GM21367 (cell line): Measurements from ENCODE around the gene RBPJL.

Source experiments
- ATAC-seq: cut with Tn5 transposase; IDR thresholded peaks from one replicate; pipeline ENCODE4 v1.9.1; 2021; ENCODE audit not compliant: unreplicated experiment

Gene RBPJL

GRCh38 chr20:45293041-45294002 lies 13.3 kb upstream of the RBPJL start:
- no peak for ATAC-seq

- ATAC-seq, result no peak
These were observed 12.7 kb upstream of the RBPJL start for GRCh38 chr20:45294003-45294368.

GRCh38 chr20:45294659-45295058 lies 12.0 kb upstream of the RBPJL start:
- no peak for ATAC-seq

- ATAC-seq, result no peak
These were observed 8.7 kb upstream of the RBPJL start for GRCh38 chr20:45297786-45298497.

GRCh38 chr20:45299786-45300185 lies 6.9 kb upstream of the RBPJL start:
- no peak for ATAC-seq

- ATAC-seq, result no peak
These were observed 5.7 kb upstream of the RBPJL start for GRCh38 chr20:45300961-45301360.

- ATAC-seq, result no peak
These were observed 4.8 kb upstream of the RBPJL start for GRCh38 chr20:45301824-45302271.

- no peak for ATAC-seq
These were observed 2.8 kb upstream of the RBPJL start for GRCh38 chr20:45303586-45304463.

- ATAC-seq, result no peak
These were observed 2.1 kb upstream of the RBPJL start for GRCh38 chr20:45304464-45304999.

GRCh38 chr20:45305262-45305661 lies 1.4 kb upstream of the RBPJL start:
- ATAC-seq, result no peak

- no peak for ATAC-seq
These were observed 518 bp downstream of the RBPJL start for GRCh38 chr20:45307076-45307640.

- ATAC-seq, result no peak
These were observed 1.6 kb downstream of the RBPJL start, which contains the start of gene MATN4 for GRCh38 chr20:45308117-45308778. TSS of gene MATN4 (minus strand) at chr20:45308299. CDS start at chr20:45305582, 2,717 bp downstream.

- no peak for ATAC-seq
These were observed 2.4 kb downstream of the RBPJL start for GRCh38 chr20:45309075-45309474.

- no peak for ATAC-seq
These were observed 5.1 kb downstream of the RBPJL start for GRCh38 chr20:45311589-45312211.

- no peak for ATAC-seq
These were observed 5.6 kb downstream of the RBPJL start for GRCh38 chr20:45312241-45312640.

- no peak for ATAC-seq
These were observed 6.5 kb downstream of the RBPJL start for GRCh38 chr20:45313065-45313695.

- ATAC-seq, result no peak
These were observed 7.3 kb downstream of the RBPJL start for GRCh38 chr20:45313943-45314342.

- ATAC-seq, result no peak
These were observed 9.0 kb downstream of the RBPJL start for GRCh38 chr20:45315672-45316071.
